22Rv1 (cell line): ENCODE measurements around the gene AKAP8L.

Source experiments
- CTCF ChIP-seq: fragments of 450-650 bp; IDR thresholded peaks from 2 replicates; pipeline ENCODE4 v1.5.1; 2017; ENCODE audit warnings: mild to moderate bottlenecking
- ZFX ChIP-seq: fragments of 450-650 bp; IDR thresholded peaks from 2 replicates; pipeline ENCODE4 v1.6.1; 2017; ENCODE audit warnings: antibody characterized with exemption, borderline replicate concordance

GRCh38 chr19:15425321-15425950 lies 6.6 kb upstream of the AKAP8L start:
- no peak for TF ChIP-seq CTCF
- TF ChIP-seq ZFX = no peak
